HG02623 (cell line): ENCODE data around the gene FAM131C.

Experiments
- ATAC-seq: cut with Tn5 transposase; IDR thresholded peaks from one replicate; pipeline ENCODE4 v1.9.1; 2021; ENCODE audit warnings: moderate library complexity; ENCODE audit not compliant: unreplicated experiment

FAM131C gene

GRCh38 chr1:16073490-16074119 lies at the start of gene FAM131C:
Gene FAM131C, minus strand, starts transcription at chr1:16073651. Its CDS starts 209 bp downstream, at chr1:16073442.
- no peak for ATAC-seq

GRCh38 chr1:16122916-16123315 lies 49.5 kb upstream of the FAM131C start:
- ATAC-seq: no peak

GRCh38 chr1:16122350-16122881 lies 49.0 kb upstream of the FAM131C start:
- ATAC-seq: no peak

GRCh38 chr1:16120940-16121410 lies 47.5 kb upstream of the FAM131C start:
- ATAC-seq: no peak

GRCh38 chr1:16120407-16120806 lies 47.0 kb upstream of the FAM131C start:
- ATAC-seq: no peak

GRCh38 chr1:16119926-16120325 lies 46.5 kb upstream of the FAM131C start:
- no peak for ATAC-seq

- no peak for ATAC-seq
These were observed 46.1 kb upstream of the FAM131C start for GRCh38 chr1:16119504-16119903.

GRCh38 chr1:16118706-16119105 lies 45.3 kb upstream of the FAM131C start:
- ATAC-seq: no peak

GRCh38 chr1:16117936-16118335 lies 44.5 kb upstream of the FAM131C start:
- no peak for ATAC-seq

- no peak for ATAC-seq
These were observed 43.9 kb upstream of the FAM131C start for GRCh38 chr1:16117369-16117768.

GRCh38 chr1:16116625-16117024 lies 43.2 kb upstream of the FAM131C start:
- no peak for ATAC-seq

- ATAC-seq: no peak
These were observed 42.6 kb upstream of the FAM131C start for GRCh38 chr1:16116002-16116401.

- ATAC-seq: no peak
These were observed 42.1 kb upstream of the FAM131C start for GRCh38 chr1:16115468-16115983.

- no peak for ATAC-seq
These were observed 41.3 kb upstream of the FAM131C start for GRCh38 chr1:16114527-16115467.

- no peak for ATAC-seq
These were observed 39.4 kb upstream of the FAM131C start for GRCh38 chr1:16112596-16113555.

GRCh38 chr1:16111771-16112595 lies 38.5 kb upstream of the FAM131C start:
- no peak for ATAC-seq

- ATAC-seq: no peak
These were observed 37.4 kb upstream of the FAM131C start for GRCh38 chr1:16110884-16111283.

- ATAC-seq: no peak
These were observed 37.0 kb upstream of the FAM131C start for GRCh38 chr1:16110456-16110855.

GRCh38 chr1:16109571-16109970 lies 36.1 kb upstream of the FAM131C start:
- no peak for ATAC-seq
